ENCODE measurements around the gene BAG1.
A peak's percentile ranks its signal among the peaks of the same experiment; 100 is the strongest.

BAG1 gene

DNA sequence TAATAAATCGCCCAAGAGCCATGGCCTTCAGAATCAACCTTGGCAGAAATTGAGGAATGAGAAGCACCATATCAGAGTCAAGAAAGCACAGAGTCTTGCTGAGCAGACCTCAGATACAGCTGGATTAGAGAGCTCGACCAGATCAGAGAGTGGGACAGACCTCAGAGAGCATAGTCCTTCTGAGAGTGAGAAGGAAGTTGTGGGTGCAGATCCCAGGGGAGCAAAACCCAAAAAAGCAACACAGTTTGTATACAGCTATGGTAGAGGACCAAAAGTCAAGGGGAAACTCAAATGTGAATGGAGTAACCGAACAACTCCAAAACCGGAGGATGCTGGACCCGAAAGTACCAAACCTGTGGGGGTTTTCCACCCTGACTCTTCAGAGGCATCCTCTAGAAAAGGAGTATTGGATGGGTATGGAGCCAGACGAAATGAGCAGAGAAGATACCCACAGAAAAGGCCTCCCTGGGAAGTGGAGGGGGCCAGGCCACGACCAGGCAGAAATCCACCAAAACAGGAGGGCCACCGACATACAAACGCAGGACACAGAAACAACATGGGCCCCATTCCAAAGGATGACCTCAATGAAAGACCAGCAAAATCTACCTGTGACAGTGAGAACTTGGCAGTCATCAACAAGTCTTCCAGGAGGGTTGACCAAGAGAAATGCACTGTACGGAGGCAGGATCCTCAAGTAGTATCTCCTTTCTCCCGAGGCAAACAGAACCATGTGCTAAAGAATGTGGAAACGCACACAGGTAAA, 30.3 kb upstream of the BAG1 start:
- Histone ChIP-seq H3K36me3 (ENCODE audit: control insufficient read depth, low read length) (peaks cover 93% of the 10 kb centered on the region), H3K4me2 (ENCODE audit: low read length) (peak overlapping the region; percentile 70), H3K79me2 (ENCODE audit: control insufficient read depth, low read length) (peaks cover 93% of the 10 kb centered on the region), H3F3A (ENCODE audit: control insufficient read depth, insufficient read depth) (peaks cover 39% of the 10 kb centered on the region), H3K4me1 (ENCODE audit: control insufficient read depth, low read length) (peaks cover 85% of the 10 kb centered on the region), H3K27ac (ENCODE audit: low read depth, low read length) (peak overlapping the region; percentile 94), H3K9me3 (ENCODE audit: control insufficient read depth, insufficient read depth, low read length) (no peaks in the 10 kb centered on the region), H3K9me2 (replicated peaks; ENCODE audit: control insufficient read depth, low read length) (no peaks in the 10 kb centered on the region), H3K4me3 (ENCODE audit: low read length) (peak overlapping the region; percentile 69), H4K20me1 (ENCODE audit: control insufficient read depth, insufficient read depth, low read depth, low read length) (peaks cover 4% of the 10 kb centered on the region; the same call in 1 of the 2 replicates), H3K27me3 (ENCODE audit: control insufficient read depth, low read length) (no peaks in the 10 kb centered on the region)
- TF ChIP-seq, protein P1, sequence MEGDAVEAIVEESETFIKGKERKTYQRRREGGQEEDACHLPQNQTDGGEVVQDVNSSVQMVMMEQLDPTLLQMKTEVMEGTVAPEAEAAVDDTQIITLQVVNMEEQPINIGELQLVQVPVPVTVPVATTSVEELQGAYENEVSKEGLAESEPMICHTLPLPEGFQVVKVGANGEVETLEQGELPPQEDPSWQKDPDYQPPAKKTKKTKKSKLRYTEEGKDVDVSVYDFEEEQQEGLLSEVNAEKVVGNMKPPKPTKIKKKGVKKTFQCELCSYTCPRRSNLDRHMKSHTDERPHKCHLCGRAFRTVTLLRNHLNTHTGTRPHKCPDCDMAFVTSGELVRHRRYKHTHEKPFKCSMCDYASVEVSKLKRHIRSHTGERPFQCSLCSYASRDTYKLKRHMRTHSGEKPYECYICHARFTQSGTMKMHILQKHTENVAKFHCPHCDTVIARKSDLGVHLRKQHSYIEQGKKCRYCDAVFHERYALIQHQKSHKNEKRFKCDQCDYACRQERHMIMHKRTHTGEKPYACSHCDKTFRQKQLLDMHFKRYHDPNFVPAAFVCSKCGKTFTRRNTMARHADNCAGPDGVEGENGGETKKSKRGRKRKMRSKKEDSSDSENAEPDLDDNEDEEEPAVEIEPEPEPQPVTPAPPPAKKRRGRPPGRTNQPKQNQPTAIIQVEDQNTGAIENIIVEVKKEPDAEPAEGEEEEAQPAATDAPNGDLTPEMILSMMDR (IDR thresholded peaks at IDR 0.05; ENCODE audit: low read depth, low read length, poor library complexity, severe bottlenecking) = no peak
- no peak for TF ChIP-seq EZH2phosphoT487 (IDR thresholded peaks at IDR 0.05; ENCODE audit: borderline replicate concordance, low read length)

DNA sequence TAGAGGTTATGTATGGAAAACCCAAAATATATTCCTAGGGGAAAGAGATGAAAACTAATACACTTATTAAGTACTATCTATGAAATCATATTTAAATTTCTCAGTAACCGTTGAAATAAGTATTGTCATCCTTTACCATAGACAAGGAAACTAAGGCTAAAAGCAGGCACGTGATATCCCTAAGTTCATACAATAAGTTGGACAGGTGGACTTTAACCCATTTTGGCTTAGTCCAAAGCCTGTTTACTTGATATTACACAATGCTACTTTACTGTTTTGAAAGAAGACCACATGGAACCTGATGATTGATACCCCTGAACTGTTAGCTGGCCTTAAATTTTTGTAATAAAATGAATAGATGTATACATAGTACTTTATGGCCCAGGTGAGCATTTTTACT, 29.3 kb upstream of the BAG1 start:
- no peaks in the 10 kb centered on the region for H3K9me3 ChIP-seq (ENCODE audit: control insufficient read depth, insufficient read depth, low read length)
- 0 out of 2 replicates have a peak, but pooled peaks cover 4% of the 10 kb centered on the region for H4K20me1 ChIP-seq (ENCODE audit: control insufficient read depth, insufficient read depth, low read depth, low read length)
- TF ChIP-seq EZH2phosphoT487 (IDR thresholded peaks at IDR 0.05; ENCODE audit: borderline replicate concordance, low read length) = no peak
- TF ChIP-seq, protein P1 (IDR thresholded peaks at IDR 0.05; ENCODE audit: low read depth, low read length, poor library complexity, severe bottlenecking) = no peak
- H3K27ac ChIP-seq (ENCODE audit: low read depth, low read length) = peak overlapping the region; percentile 94
- peak overlapping the region; percentile 70 for H3K4me2 ChIP-seq (ENCODE audit: low read length)
- peak overlapping the region; percentile 69; the same call in 1 of the 2 replicates for H3K4me3 ChIP-seq (ENCODE audit: low read length)
- peaks cover 86% of the 10 kb centered on the region for H3K79me2 ChIP-seq (ENCODE audit: control insufficient read depth, low read length)
- peaks cover 85% of the 10 kb centered on the region for H3K4me1 ChIP-seq (ENCODE audit: control insufficient read depth, low read length)
- H3F3A ChIP-seq (ENCODE audit: control insufficient read depth, insufficient read depth) = peaks cover 40% of the 10 kb centered on the region
- H3K36me3 ChIP-seq (ENCODE audit: control insufficient read depth, low read length) = peaks cover 82% of the 10 kb centered on the region
- no peaks in the 10 kb centered on the region for H3K9me2 ChIP-seq (replicated peaks; ENCODE audit: control insufficient read depth, low read length)
- H3K27me3 ChIP-seq (ENCODE audit: control insufficient read depth, low read length) = no peaks in the 10 kb centered on the region

DNA sequence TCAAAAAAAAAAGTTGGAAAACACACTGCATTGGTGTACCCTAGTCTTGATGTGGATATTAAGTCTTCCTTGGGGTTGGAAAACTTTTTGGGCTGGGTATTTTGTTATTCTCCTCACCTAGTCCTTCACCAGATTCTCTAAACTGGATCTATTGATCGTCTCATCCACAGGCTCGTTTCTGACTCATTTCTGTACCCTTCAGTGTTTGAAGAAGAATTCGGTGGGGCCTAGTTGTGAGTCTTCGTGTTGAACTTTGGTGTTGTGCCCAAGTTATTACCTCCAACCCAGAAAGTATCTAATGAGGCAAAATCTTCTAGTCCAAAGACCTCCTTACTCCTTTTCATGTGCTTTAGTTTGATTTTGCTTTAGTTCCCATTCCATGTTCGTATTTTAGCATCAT, 27.4 kb upstream of the BAG1 start:
- Histone ChIP-seq H4K20me1 (ENCODE audit: control insufficient read depth, insufficient read depth, low read depth, low read length) (no peaks in the 10 kb centered on the region), H3K27me3 (ENCODE audit: control insufficient read depth, low read length) (no peaks in the 10 kb centered on the region), H3K27ac (ENCODE audit: low read depth, low read length) (peak overlapping the region; percentile 19; the same call in 1 of the 2 replicates), H3K4me2 (ENCODE audit: low read length) (peak overlapping the region; percentile 70), H3K36me3 (ENCODE audit: control insufficient read depth, low read length) (peaks cover 67% of the 10 kb centered on the region), H3K4me3 (ENCODE audit: low read length) (peak overlapping the region; percentile 99), H3K9me2 (replicated peaks; ENCODE audit: control insufficient read depth, low read length) (no peaks in the 10 kb centered on the region), H3F3A (ENCODE audit: control insufficient read depth, insufficient read depth) (peaks cover 38% of the 10 kb centered on the region), H3K9me3 (ENCODE audit: control insufficient read depth, insufficient read depth, low read length) (no peaks in the 10 kb centered on the region), H3K4me1 (ENCODE audit: control insufficient read depth, low read length) (peaks cover 74% of the 10 kb centered on the region), H3K79me2 (ENCODE audit: control insufficient read depth, low read length) (peaks cover 69% of the 10 kb centered on the region)
- no peak for TF ChIP-seq EZH2phosphoT487 (IDR thresholded peaks at IDR 0.05; ENCODE audit: borderline replicate concordance, low read length)

DNA sequence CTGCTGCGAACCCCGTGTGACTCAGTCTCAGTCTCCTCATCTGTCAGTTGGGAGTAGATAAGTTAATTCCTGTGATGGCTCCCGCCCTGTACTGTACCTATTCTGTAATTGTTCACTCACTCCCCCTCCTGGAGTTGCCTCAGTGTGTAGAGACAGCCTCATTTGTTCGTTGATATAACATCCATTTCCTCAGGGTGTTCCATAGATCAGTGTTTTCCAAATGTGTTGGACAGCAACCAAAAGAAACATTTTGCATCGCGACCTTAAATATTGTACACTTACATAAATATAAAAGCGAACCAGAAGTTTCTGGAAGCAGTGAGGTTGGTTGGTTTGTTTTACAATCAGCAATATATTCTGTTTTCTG, 26.5 kb upstream of the BAG1 start:
- Histone ChIP-seq H3K9me3 (ENCODE audit: control insufficient read depth, insufficient read depth, low read length) (no peaks in the 10 kb centered on the region), H3K27me3 (ENCODE audit: control insufficient read depth, low read length) (no peaks in the 10 kb centered on the region), H4K20me1 (ENCODE audit: control insufficient read depth, insufficient read depth, low read depth, low read length) (no peaks in the 10 kb centered on the region), H3K4me3 (ENCODE audit: low read length) (peak overlapping the region; percentile 99), H3F3A (ENCODE audit: control insufficient read depth, insufficient read depth) (peaks cover 29% of the 10 kb centered on the region), H3K27ac (ENCODE audit: low read depth, low read length) (peak overlapping the region; percentile 99), H3K9me2 (replicated peaks; ENCODE audit: control insufficient read depth, low read length) (no peaks in the 10 kb centered on the region), H3K4me2 (ENCODE audit: low read length) (peak overlapping the region; percentile 70), H3K79me2 (ENCODE audit: control insufficient read depth, low read length) (peaks cover 60% of the 10 kb centered on the region), H3K36me3 (ENCODE audit: control insufficient read depth, low read length) (peaks cover 58% of the 10 kb centered on the region), H3K4me1 (ENCODE audit: control insufficient read depth, low read length) (peaks cover 68% of the 10 kb centered on the region)
- no peak for TF ChIP-seq EZH2phosphoT487 (IDR thresholded peaks at IDR 0.05; ENCODE audit: borderline replicate concordance, low read length)
- TF ChIP-seq, protein P1 (IDR thresholded peaks at IDR 0.05; ENCODE audit: low read depth, low read length, poor library complexity, severe bottlenecking) = peak; percentile 28
